ENCODE data around the gene THADA.

- no peak for TF ChIP-seq CTCF (IDR thresholded peaks at IDR 0.05; ENCODE audit: insufficient read depth, low read length)
- no peak for TF ChIP-seq GABPA (IDR thresholded peaks at IDR 0.05; ENCODE audit: low read depth)
- TF ChIP-seq POLR2AphosphoS5 (IDR thresholded peaks at IDR 0.05; ENCODE audit: low read depth): no peak
These were observed 347.2 kb downstream of the THADA start for GRCh38 chr2:43248621-43249020.

All from HL-60 (cell line).